Astrocyte (in vitro differentiated cells and primary cell): ENCODE data around the gene DZIP1.

ENCODE experiments used
- EZH2 ChIP-seq: IDR thresholded peaks from 2 replicates; pipeline ENCODE4 v1.6.1; 2012; ENCODE audit warnings: mild to moderate bottlenecking, low read length, inconsistent platforms; ENCODE audit not compliant: insufficient read depth
- TF ChIP-seq, protein P1 (sequence below): IDR thresholded peaks from 2 replicates; pipeline ENCODE4 v1.5.1; 2011; ENCODE audit warnings: low read depth, mild to moderate bottlenecking, inconsistent platforms, low read length, moderate library complexity; ENCODE audit not compliant: insufficient read depth

DNA sequence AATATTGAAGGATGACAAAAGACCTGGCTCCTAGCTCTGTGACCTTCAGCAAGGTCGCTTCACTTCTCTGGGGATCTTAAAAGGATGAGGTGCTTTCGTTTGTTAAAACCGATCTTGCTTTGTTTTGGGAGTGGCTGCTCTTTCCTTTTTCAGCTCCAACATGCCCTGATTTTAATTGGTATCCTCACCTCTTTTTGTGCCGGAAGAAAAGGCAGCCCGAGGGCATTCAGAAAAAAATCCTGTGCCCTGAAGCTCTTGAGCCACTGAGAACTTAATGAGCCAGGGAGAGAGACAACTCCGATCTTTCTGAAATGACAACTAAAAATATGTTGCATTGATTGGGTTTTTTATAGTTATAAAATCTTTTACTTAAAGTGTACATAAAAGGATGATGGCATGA, 72.6 kb downstream of the DZIP1 start:
- TF ChIP-seq, protein P1, sequence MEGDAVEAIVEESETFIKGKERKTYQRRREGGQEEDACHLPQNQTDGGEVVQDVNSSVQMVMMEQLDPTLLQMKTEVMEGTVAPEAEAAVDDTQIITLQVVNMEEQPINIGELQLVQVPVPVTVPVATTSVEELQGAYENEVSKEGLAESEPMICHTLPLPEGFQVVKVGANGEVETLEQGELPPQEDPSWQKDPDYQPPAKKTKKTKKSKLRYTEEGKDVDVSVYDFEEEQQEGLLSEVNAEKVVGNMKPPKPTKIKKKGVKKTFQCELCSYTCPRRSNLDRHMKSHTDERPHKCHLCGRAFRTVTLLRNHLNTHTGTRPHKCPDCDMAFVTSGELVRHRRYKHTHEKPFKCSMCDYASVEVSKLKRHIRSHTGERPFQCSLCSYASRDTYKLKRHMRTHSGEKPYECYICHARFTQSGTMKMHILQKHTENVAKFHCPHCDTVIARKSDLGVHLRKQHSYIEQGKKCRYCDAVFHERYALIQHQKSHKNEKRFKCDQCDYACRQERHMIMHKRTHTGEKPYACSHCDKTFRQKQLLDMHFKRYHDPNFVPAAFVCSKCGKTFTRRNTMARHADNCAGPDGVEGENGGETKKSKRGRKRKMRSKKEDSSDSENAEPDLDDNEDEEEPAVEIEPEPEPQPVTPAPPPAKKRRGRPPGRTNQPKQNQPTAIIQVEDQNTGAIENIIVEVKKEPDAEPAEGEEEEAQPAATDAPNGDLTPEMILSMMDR: no peak
- no peak for TF ChIP-seq EZH2
